ENCODE measurements around the gene BRD7.

The BRD7 gene

GRCh38 chr16:50388496-50388895 lies 19.7 kb upstream of the BRD7 start:
- no peak for DNase-seq

- DNase-seq, result no peak
Measured at GRCh38 chr16:50386774-50387173, 18.0 kb upstream of the BRD7 start.

- DNase-seq, result no peak
Measured at GRCh38 chr16:50386139-50386538, 17.4 kb upstream of the BRD7 start.

GRCh38 chr16:50384500-50385135 lies 15.8 kb upstream of the BRD7 start:
- no peak for DNase-seq

GRCh38 chr16:50381679-50382440 lies 13.1 kb upstream of the BRD7 start:
- no peak for DNase-seq

- DNase-seq, result no peak
Measured at GRCh38 chr16:50378417-50378816, 9.6 kb upstream of the BRD7 start.

GRCh38 chr16:50377001-50377400 lies 8.2 kb upstream of the BRD7 start:
- DNase-seq, result no peak

- no peak for DNase-seq
Measured at GRCh38 chr16:50373780-50374179, 5.0 kb upstream of the BRD7 start.

- no peak for DNase-seq
Measured at GRCh38 chr16:50373345-50373701, 4.5 kb upstream of the BRD7 start.

GRCh38 chr16:50372611-50373344 lies 4.0 kb upstream of the BRD7 start:
- no peak for DNase-seq

GRCh38 chr16:50371936-50372595 lies 3.3 kb upstream of the BRD7 start:
- DNase-seq, result no peak

GRCh38 chr16:50371036-50371716 lies 2.4 kb upstream of the BRD7 start:
- no peak for DNase-seq

- DNase-seq, result no peak
Measured at GRCh38 chr16:50369133-50369804, 481 bp upstream of the BRD7 start.

- no peak for DNase-seq
Measured at GRCh38 chr16:50367777-50368409, 895 bp downstream of the BRD7 start.

GRCh38 chr16:50365791-50366575 lies 2.8 kb downstream of the BRD7 start:
- DNase-seq, result no peak

- no peak for DNase-seq
Measured at GRCh38 chr16:50363656-50364055, 5.1 kb downstream of the BRD7 start.

GRCh38 chr16:50360779-50361178 lies 8.0 kb downstream of the BRD7 start:
- no peak for DNase-seq

- DNase-seq, result no peak
Measured at GRCh38 chr16:50360033-50360778, 8.6 kb downstream of the BRD7 start.

GRCh38 chr16:50359626-50360025 lies 9.2 kb downstream of the BRD7 start:
- no peak for DNase-seq
